SKM-1 treated with dmso at 0.1 percent for 144 hours (cell line): ENCODE results near the gene PXDC1.

ENCODE experiments used
- DNase-seq: peaks from one replicate; lab custom pipeline; 2025; ENCODE audit not compliant: unreplicated experiment; lab: John Stamatoyannopoulos, UW

PXDC1 gene

GRCh38 chr6:3751077-3751729 lies at the start of gene PXDC1:
Gene PXDC1, minus strand, starts transcription at chr6:3751713. Its CDS starts 182 bp downstream, at chr6:3751531.
- DNase-seq, result no peak

GRCh38 chr6:3800850-3801591 lies 49.5 kb upstream of the PXDC1 start:
- no peak for DNase-seq

- DNase-seq, result no peak
Observed at GRCh38 chr6:3799719-3800118, 48.2 kb upstream of the PXDC1 start.

GRCh38 chr6:3798055-3798919 lies 46.8 kb upstream of the PXDC1 start:
- no peak for DNase-seq

GRCh38 chr6:3797231-3798054 lies 45.9 kb upstream of the PXDC1 start:
- no peak for DNase-seq

- DNase-seq, result no peak
Observed at GRCh38 chr6:3796719-3797041, 45.2 kb upstream of the PXDC1 start.

GRCh38 chr6:3795836-3796718 lies 44.6 kb upstream of the PXDC1 start:
- no peak for DNase-seq

- DNase-seq, result no peak
Observed at GRCh38 chr6:3794092-3794491, 42.6 kb upstream of the PXDC1 start.

GRCh38 chr6:3793545-3793944 lies 42.0 kb upstream of the PXDC1 start:
- no peak for DNase-seq

- DNase-seq, result no peak
Observed at GRCh38 chr6:3791526-3792203, 40.2 kb upstream of the PXDC1 start.

- DNase-seq, result no peak
Observed at GRCh38 chr6:3789896-3790558, 38.5 kb upstream of the PXDC1 start.

- DNase-seq, result no peak
Observed at GRCh38 chr6:3789018-3789895, 37.7 kb upstream of the PXDC1 start.

GRCh38 chr6:3788408-3789017 lies 37.0 kb upstream of the PXDC1 start:
- DNase-seq, result no peak

- DNase-seq, result no peak
Observed at GRCh38 chr6:3786141-3786540, 34.6 kb upstream of the PXDC1 start.

GRCh38 chr6:3785745-3786098 lies 34.2 kb upstream of the PXDC1 start:
- no peak for DNase-seq

- DNase-seq, result no peak
Observed at GRCh38 chr6:3784885-3785744, 33.6 kb upstream of the PXDC1 start.

GRCh38 chr6:3784423-3784822 lies 32.9 kb upstream of the PXDC1 start:
- DNase-seq, result no peak
